GM12865 (cell line): Measurements from ENCODE around the gene GARIN5B.

ENCODE experiments used
- DNase-seq: peaks from one replicate; pipeline ENCODE4 v3.0.0; 2010; ENCODE audit warnings: low read depth
- H3K4me3 ChIP-seq: 2 replicates; pipeline ENCODE4 v1.5.1; 2011; ENCODE audit warnings: mild to moderate bottlenecking, low read depth, low read length, control low read depth
- TF ChIP-seq, protein P1 (sequence below): IDR thresholded peaks from 2 replicates; pipeline ENCODE4 v1.5.1; 2011; ENCODE audit warnings: low read length, control low read depth, low read depth, inconsistent platforms; ENCODE audit not compliant: insufficient read depth; ENCODE audit errors: missing control alignments

Gene GARIN5B

GRCh38 chr19:55352549-55353145, 10.4 kb downstream of the GARIN5B start:
- TF ChIP-seq, protein P1, sequence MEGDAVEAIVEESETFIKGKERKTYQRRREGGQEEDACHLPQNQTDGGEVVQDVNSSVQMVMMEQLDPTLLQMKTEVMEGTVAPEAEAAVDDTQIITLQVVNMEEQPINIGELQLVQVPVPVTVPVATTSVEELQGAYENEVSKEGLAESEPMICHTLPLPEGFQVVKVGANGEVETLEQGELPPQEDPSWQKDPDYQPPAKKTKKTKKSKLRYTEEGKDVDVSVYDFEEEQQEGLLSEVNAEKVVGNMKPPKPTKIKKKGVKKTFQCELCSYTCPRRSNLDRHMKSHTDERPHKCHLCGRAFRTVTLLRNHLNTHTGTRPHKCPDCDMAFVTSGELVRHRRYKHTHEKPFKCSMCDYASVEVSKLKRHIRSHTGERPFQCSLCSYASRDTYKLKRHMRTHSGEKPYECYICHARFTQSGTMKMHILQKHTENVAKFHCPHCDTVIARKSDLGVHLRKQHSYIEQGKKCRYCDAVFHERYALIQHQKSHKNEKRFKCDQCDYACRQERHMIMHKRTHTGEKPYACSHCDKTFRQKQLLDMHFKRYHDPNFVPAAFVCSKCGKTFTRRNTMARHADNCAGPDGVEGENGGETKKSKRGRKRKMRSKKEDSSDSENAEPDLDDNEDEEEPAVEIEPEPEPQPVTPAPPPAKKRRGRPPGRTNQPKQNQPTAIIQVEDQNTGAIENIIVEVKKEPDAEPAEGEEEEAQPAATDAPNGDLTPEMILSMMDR = no peak

GRCh38 chr19:55352040-55352439, 11.0 kb downstream of the GARIN5B start:
- DNase-seq = no peak
- TF ChIP-seq, protein P1 = no peak
- no peak overlapping the region for H3K4me3 ChIP-seq

More at GRCh38 chr19:55352549-55353145, 10.4 kb downstream of the GARIN5B start:
- no peak for DNase-seq
- no peak overlapping the region for H3K4me3 ChIP-seq

GRCh38 chr19:55350620-55351315, 12.3 kb downstream of the GARIN5B start:
- DNase-seq = no peak
- H3K4me3 ChIP-seq = no peak overlapping the region
- TF ChIP-seq, protein P1 = no peak

GRCh38 chr19:55348317-55349034, 14.6 kb downstream of the GARIN5B start:
- H3K4me3 ChIP-seq = no peak overlapping the region
- TF ChIP-seq, protein P1 = no peak
- no peak for DNase-seq

- H3K4me3 ChIP-seq = no peak overlapping the region
- DNase-seq = no peak
- TF ChIP-seq, protein P1 = no peak
These were observed 15.5 kb downstream of the GARIN5B start for GRCh38 chr19:55347442-55348009.

DNA sequence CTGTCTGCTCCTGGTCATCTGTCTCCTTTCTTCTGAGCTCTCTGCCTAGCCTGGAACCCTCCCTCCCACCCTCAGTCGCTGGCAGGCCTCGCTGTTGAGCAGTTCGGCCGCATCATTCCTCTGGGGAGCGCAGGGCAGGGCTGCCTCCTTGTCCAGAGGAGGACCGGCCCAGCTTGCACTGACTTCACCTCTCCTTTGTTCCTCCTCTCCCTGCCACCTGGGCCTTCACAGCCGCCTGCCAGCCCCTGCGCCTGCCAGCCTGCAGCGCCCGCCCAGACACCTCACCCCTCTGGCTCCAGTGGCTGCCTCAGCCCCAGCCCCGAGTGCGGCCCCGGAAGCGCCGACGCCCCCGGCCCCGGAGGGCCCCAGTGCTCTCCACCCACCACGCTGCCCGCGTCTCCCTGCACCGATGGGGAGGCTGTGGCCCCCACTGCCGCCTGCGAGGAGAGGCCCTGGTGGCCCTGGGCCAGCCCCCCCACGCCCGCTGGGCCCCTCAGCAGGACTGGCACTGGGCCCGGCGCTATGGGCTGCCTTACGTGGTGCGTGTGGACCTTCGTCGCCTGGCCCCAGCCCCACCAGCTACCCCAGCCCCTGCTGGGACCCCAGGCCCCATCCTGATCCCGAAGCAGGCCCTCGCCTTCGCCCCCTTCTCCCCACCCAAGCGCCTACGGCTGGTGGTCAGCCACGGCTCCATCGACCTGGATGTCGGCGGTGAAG, 16.2 kb downstream of the GARIN5B start:
- H3K4me3 ChIP-seq = no peak overlapping the region
- TF ChIP-seq, protein P1 = no peak
- DNase-seq = no peak
